ENCODE data around the gene SCAF1. TPM values are rescaled to one million over a fixed set of nuclear protein-coding genes. Genes with fewer than 3 reads are reported as not detected.

SCAF1 gene
- total and polyA plus RNA-seq, 2 donors (not counting 1 experiment from before 2014, with no cell fraction given), result 17.1 to 68.3 TPM

GRCh38 chr19:49593233-49594113, 48.5 kb upstream of the SCAF1 start:
- ATAC-seq (ENCODE audit: low read depth), result peak; percentile 35
- peak overlapping the region; percentile 57 for H2AFZ ChIP-seq (ENCODE audit: insufficient read depth, low read depth, low read length, poor library complexity, severe bottlenecking)
- H3K9me3 ChIP-seq (ENCODE audit: control extremely low read depth in 1 of 3, control insufficient read depth in 2 of 3, insufficient read depth in 1 of 3, low read length in 2 of 3), result no peaks in the 10 kb centered on the region
- peak overlapping the region; percentile 86 for H3K27ac Mint-ChIP-seq
- peak overlapping the region; percentile 89 for H3K4me2 ChIP-seq (replicated peaks; ENCODE audit: low read depth, low read length, poor library complexity, severe bottlenecking)
- peak overlapping the region; percentile 82 for H3K9ac ChIP-seq (ENCODE audit: low read length)
- TF ChIP-seq CTCF (IDR thresholded peaks at IDR 0.05), result no peak
- TF ChIP-seq EZH2 (IDR thresholded peaks at IDR 0.05; ENCODE audit: borderline replicate concordance, insufficient read depth, low read depth, low read length, poor library complexity, severe bottlenecking), result no peak
- peaks cover 16 to 26% of the 10 kb centered on the region in 2 donors for H3K4me1 ChIP-seq (ENCODE audit: control insufficient read depth in 2 of 2, insufficient read depth in 2 of 2, low read length in 2 of 2)
- H3K4me3 ChIP-seq (ENCODE audit: control extremely low read depth in 1 of 5, extremely low read depth in 1 of 5, insufficient read depth in 1 of 5, low read depth in 2 of 5, low read length in 4 of 5), result peak overlapping the region in 4 of 5 experiments; percentile 69 to 85 (median 76)
- intact Hi-C loops (cut with micrococcal nuclease), result loop anchor here (1.0 to 5.0 kb wide), 2 partner anchors 83 to 1336 kb away; partner anchors contain the start of gene CARD8
- peaks cover 67% of the 10 kb centered on the region for H4K20me1 ChIP-seq (ENCODE audit: control insufficient read depth, insufficient read depth, low read length, poor library complexity, severe bottlenecking)
- peak overlapping the region; percentile 55 to 60 for H3K27ac ChIP-seq (ENCODE audit: low read length in 2 of 2)
- no peaks in the 10 kb centered on the region for H3K27me3 ChIP-seq (replicated peaks in 1 of 4; ENCODE audit: control extremely low read depth in 1 of 4, control insufficient read depth in 3 of 4, insufficient read depth in 4 of 4, low read length in 3 of 4)
- CTCF ChIA-PET, result interaction anchor here (0.6 to 1.2 kb wide), 4 partner anchors 12 to 472 kb away, joined by 3 to 5 read pairs (median 4); partner anchors contain the start of gene PRRG2
- peaks cover 27% of the 10 kb centered on the region for H3K4me1 Mint-ChIP-seq
- H3K36me3 ChIP-seq (replicated peaks in 1 of 2; ENCODE audit: control extremely low read depth in 1 of 2, control insufficient read depth in 1 of 2, extremely low read depth in 1 of 2, insufficient read depth in 2 of 2, low read length in 1 of 2), result peaks cover 0 to 23% of the 10 kb centered on the region in 2 experiments
- peak overlapping the region; percentile 84 for H3K4me3 Mint-ChIP-seq
- WGBS (ENCODE audit: insufficient coverage), result 10% methylated on average over 25 of the region's 27 CpGs
- peak; percentile 91 for DNase-seq
- H3K9me3 Mint-ChIP-seq (ENCODE audit: insufficient read depth), result no peaks in the 10 kb centered on the region
- POLR2A ChIA-PET, result interaction anchor here (0.5 to 1.7 kb wide), 10 partner anchors 13 to 120 kb away, joined by 3 to 13 read pairs (median 4); partner anchors contain the start of genes NOSIP, PRMT1, RPL13A and RRAS
- no peaks in the 10 kb centered on the region for H3K27me3 Mint-ChIP-seq
- peaks cover 67% of the 10 kb centered on the region for H3K79me2 ChIP-seq (ENCODE audit: control insufficient read depth, insufficient read depth, low read length)
